ENCODE measurements around the gene CCDC63.

CCDC63 gene

DNA sequence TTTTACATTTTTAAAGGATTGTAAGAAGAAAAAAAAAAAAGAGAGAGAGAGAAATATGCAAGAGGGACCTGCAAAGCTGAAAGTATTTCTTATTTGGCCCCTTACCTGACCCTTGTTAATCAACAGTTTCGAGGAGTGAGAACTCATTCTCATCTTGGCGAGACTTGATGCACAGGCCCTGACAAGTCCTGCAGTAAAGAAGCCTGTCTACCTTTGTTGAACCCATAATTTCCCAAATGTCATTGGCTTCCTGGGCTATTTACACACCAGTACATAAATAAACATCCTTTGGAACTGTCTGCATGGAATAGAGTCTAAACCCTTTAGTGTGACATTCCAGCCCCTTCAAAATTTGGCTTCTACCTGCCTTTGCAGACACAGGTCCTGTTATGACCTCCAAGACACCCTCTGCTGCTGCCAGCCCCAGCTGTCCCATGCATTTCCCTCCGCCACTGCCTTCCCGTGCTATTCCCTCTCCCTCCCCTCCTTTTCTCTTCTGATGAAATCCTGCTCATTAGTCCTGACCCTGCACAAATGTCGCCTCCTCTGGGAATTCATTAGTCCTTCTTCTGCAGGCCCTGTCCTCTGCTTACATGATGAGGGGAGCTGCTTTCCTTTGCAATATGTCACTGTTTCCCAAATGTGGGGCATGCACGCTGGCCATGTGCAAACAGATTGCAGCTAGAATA lies 38.5 kb downstream of the CCDC63 start:
- DNase-seq = no peak

DNA sequence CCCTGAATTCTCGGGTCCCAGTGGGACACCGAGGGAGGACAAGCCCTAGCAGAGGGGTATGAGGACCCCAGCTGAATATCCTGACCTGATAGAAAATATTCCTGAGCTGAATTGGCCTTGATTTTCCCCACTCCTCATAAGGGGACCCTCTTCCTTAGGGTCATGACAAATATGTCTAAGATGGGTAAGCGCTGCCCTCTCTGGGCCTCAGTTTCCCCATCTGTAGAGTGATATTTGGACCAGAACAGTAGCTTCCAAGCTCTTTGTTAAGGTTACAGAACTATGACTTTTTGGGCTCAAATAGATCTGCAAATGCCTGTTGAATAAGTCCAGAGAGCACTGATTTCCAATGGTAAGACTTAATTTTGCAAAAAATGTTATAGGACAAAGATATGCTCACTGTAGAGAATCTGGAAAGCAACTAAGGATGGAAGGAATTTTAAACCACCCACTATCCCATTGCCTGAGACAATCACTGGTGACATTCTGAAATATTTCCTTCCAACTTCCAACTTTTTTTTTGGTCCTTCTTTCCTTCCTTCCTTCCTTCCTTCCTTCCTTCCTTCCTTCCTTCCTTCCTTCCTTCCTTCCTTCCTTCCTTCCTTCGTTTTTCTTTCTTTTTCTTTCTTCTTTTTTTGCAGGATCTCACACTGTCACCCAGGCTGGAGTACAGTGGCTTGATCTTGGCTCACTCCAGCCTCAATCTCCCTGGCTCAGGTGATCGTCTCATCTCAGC lies 41.6 kb downstream of the CCDC63 start:
- no peak for DNase-seq

DNA sequence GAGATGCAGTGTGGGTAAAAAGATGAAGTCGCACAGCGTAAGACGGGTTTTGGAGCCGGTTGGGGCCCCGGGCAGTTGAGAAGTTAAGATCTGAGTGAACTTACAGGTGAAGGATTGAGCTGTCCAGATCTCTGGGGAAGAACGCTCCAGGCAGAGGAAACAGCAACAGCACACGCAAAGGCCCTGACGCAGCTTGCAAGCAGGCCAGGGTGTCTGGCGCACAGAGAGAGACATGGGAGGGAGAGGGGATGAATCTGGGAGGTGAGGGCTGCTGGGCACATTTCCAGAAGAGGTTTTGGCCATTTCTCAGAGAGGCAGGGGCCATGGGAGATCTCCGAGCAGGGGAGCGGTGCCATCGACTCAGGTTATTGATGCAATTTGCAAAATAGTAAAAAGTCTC lies 42.6 kb downstream of the CCDC63 start:
- DNase-seq = no peak

GRCh38 chr12:110893956-110894355 lies 47.2 kb downstream of the CCDC63 start:
- DNase-seq = no peak

DNA sequence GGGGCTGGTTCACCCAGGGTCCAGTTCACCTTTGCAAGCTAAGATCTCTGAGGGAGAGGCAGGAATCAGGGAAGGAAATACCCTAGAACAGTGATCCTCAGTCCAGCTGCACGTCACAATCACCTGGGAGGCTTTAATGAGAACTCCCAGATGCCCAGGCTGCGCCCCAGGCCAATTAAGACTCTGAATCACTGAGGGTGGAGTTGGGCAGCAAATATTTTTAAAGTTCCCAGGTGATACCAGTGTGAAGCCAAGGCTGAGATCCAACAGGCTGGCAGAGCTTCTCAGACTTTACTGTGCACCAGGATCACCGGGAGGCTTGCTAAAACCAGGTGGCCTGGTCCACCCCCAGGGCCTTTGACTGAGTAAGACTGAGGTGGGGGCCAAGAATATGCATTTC lies 49.8 kb downstream of the CCDC63 start:
- no peak for DNase-seq

GRCh38 chr12:110901401-110901800 lies 54.6 kb downstream of the CCDC63 start:
- no peak for DNase-seq

DNA sequence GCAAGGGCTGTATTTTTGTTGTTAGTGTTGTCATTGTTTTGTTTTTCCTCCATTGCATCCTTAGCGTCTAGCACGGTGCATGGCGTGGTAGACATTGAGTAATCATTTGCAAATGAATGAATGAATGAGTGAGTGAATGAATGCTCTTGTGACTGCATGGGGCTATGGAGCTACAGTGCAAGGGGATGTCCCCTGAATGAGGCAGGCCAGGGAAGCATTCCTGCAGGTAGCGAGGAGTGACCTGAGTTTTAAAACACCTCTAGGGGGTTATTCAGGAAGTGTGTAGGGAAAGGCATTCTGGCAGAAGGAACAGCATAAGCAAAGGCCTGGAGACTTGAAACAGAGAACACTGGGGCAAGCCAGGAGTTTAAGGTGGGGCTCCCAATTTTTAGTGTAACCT lies 56.7 kb downstream of the CCDC63 start:
- DNase-seq = no peak

GRCh38 chr12:110906083-110906482 lies 59.3 kb downstream of the CCDC63 start:
- DNase-seq = no peak

DNA sequence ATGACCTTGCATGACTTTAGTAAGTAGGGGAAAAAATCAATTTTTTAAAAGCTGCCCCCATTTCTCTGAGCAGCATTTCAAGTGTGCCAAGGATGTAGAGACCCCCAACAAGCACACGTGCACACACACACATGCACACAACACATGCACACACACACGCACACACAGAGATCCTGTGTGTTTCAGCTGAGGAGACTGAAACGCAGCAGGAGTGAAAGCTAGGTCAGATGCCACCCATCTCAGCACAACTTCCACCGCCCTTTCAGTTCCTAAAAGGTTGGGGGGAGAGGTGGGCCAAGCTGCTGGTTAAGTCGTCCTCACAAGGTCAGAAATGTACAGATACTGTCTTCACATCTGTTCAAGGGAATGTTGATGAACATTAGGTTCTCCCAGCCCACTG lies 59.7 kb downstream of the CCDC63 start:
- no peak for DNase-seq

DNA sequence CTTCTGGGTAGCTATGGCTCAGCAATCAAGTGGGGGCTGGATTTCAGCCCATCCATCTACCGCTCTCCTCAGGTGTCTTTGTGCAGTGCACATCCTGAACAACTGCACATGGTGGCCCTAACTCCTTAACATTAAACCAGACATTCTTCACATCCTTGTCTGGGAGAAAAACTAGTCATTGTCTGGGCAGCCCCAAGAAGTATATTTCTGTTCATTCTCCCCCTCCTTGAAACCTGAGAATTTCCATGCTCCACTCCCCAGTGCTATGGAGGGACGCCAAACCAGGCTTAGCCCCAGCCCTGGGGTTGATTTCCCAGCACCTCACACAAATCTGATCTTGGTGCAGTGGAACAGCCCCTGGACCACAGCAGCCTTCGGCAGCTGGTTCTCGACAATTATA lies 60.2 kb downstream of the CCDC63 start:
- DNase-seq = no peak

GRCh38 chr12:110907583-110907982 lies 60.8 kb downstream of the CCDC63 start:
- DNase-seq = no peak

GRCh38 chr12:110908377-110909152 lies 61.8 kb downstream of the CCDC63 start:
- no peak for DNase-seq

DNA sequence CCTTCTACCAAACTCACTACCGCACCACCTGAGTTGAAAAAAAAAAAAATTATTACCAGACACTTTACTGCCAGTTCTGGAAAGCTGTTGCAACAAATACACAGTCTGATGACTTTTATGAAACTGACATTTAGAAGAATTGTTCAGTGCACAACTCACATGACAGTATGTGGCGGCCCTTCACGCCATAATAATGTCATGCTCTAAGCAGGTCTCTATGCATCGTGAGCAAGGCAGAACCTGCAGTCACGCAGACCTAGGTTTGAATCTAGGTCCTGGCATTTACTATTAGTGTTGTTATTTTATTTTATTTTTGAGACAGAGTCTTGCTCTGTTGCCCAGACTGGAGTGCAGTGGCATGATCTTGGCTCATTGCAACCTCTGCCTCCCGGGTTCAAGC lies 65.5 kb downstream of the CCDC63 start:
- DNase-seq = no peak

DNA sequence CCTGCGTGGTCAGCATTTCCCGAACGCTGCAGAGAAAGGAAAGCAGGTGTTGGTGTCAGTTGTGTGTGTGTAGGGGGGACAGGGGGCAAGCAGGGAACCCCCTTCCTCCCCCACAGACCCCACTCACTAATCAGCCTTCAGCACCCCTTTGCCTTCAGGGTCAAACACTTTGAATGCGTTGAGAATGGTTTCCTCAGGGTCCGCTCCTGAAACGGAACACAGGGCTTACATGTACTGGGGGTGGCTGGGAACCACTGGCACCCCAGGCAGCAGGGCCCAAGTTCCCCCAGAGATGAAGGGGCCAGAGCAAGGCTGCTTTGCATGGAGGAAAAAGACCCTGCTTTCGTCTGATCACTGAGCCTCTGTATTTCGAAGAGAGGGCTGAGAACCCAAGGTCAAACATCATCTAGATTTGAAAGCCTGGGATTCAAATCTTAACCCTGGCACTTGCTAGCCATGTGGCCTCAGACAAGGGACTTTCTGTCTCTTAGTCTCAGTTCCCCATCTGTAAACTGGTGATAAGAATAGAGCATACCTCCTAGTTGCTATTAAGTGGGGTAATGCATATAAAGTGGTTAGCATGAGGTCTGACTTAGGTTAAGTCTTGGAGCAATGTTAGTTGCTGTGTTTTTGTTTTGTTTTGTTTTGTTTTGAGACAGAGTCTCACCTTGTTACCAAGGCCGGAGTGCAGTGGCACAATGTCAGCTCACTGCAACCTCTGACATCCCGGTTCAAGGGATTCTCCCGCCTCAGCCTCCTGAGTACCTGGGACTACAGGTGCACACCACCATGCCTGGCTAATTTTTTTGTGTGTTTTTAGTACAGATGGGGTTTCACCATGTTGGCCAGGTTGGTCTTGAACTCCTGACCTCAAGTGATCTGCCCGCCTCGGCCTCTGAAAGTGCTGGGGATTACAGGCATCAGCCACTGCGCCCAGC lies 66.6 kb downstream of the CCDC63 start:
- no peak for DNase-seq

DNA sequence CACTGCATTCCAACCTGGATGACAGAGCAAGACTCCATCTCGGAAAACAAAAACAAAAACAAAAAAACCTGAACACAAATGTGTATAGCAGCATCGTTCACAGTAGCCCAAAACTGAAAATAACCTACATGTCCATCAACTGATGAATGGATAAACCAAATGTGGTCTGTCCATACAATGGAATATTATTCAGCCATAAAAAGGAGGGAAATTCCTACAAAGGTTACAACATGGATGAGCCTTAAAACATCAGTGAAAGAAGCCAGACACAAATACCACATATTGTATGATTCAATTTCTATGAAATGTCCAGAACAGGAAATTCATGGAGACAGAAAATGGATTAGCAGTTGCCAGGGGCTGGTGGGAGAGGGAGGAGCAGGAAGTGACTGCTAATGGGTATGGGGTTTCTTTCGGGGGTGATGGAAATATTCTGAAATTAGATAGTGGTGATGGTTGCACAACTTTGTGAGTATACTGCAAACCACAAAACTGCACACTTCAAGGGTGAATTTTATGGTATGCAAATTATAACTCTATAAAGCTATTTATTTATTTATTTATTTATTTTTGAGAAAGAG lies 69.6 kb downstream of the CCDC63 start:
- no peak for DNase-seq

DNA sequence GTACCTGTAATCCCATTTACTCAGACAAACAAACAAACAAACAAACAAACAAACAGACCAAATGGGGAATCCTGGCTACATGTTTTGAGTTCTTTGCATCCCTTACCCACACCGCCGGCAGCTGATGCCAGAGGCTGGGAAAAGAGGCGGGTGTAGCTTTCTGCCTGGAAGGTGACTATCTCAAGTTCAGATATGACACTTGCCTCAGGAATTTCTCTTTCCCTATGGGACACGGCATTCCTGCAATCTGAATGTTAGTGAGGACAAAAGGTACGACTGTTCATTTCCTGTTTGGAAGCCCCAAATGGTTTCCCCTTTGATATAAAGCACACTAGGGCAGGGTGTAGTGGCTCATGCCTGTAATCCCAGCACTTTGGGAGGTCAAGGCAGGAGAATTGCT lies 70.7 kb downstream of the CCDC63 start:
- DNase-seq = no peak

GRCh38 chr12:110917961-110918360 lies 71.2 kb downstream of the CCDC63 start:
- DNase-seq = no peak

GRCh38 chr12:110919720-110920119 lies 72.9 kb downstream of the CCDC63 start:
- DNase-seq = no peak

DNA sequence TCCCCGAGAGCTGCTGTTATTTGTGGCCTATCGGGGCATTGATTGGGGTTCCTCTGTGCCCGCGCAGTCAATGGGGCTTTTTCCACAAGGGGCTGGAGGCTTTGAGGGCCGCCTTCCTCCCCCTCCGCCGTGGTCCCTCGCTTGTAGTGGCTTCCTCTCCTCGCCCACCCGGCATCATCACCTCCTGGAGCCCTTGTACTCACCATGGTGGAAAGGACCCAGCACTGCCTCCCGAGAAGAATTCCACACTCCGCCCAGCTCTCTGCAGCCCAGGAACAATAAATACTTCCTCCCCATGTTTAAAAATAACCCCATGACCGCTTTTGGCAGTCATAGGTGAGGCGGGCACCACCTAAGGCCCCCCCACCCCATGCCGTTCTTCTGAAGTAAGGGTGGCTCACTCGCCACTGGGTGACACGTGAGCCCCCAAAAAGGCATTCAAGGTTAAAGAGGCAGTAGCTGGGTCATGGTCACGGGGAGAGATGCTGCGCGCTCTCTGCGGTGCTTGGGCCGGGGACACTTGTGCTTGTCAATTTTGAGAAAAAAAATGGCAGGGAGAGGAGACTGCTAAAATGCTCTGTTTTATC lies 73.6 kb downstream of the CCDC63 start, which contains the start of gene MYL2:
MYL2 (minus strand) TSS at position 256 of the 587 bp plus-strand sequence; CDS start at position 206, 50 bp downstream.
- no peak for DNase-seq

- DNase-seq = no peak
Observed at GRCh38 chr12:110921262-110921661, 74.5 kb downstream of the CCDC63 start.

- no peak for DNase-seq
Observed at GRCh38 chr12:110922652-110923051, 75.9 kb downstream of the CCDC63 start.

- no peak for DNase-seq
Observed at GRCh38 chr12:110923192-110923591, 76.4 kb downstream of the CCDC63 start.

Measured in stimulated activated CD4-positive, alpha-beta T cell treated with anti-CD3 and anti-CD28 coated beads, Interleukin-2, amount 100 ng/mL, for 48 hours (primary cell).